Right ventricle myocardium superior (tissue), 1 donor: ENCODE results near the gene NLRC5. TPM values are rescaled to one million over a fixed set of nuclear protein-coding genes. Genes with fewer than 3 reads are reported as not detected.

ENCODE experiments used
- ATAC-seq: fragments of 200-7000 bp; cut with Tn5 transposase; one replicate; pipeline ENCODE4 v1.9.1; 2020; ENCODE audit warnings: mild to moderate bottlenecking; ENCODE audit not compliant: poor library complexity
- DNase-seq: peaks from one replicate; pipeline ENCODE4 v3.0.0-alpha.2; 2020
- intact Hi-C: fragments of 100-400 bp; cut with DNase I; formaldehyde crosslinking; loops from one replicate; pipeline ENCODE4 v1.11.2; 2022
- total RNA-seq: library from RNA; stranded (reverse); fragmentation: NEBNext Ultra II Directional; extraction: Animal tissue kit (Norgen Biotek cat#: 25700); gene quantifications from one replicate; pipeline ENCODE4 v1.2.1, GENCODE V29; 2021
- donor health status: DM: no; HTN: yes; CAD: no; lungs with severe emphysema.

NLRC5 gene
- total RNA-seq, 1 donor from 2014 or later: 9.9 TPM

DNA sequence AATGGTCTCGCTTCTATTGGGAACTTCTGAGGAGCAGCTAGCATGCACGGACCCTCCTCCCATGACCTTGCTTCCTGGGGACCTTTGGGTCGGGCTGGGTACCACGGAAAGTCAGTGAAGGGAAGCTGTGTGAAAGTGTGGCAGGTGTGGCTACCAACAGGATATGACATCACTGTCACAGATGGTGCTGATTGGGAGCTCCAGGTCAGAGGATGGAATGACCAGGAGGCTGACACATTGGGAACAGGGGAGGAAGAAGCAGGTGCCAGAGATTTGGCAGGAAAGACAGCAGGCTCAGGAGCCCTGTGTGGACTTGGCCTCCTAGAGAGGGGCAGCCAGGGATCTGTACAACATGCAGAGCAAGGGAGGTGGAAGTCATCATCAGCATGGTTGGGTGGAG is 137.1 kb downstream of the NLRC5 start:
- ATAC-seq (no peak), DNase-seq (no peak)
- intact Hi-C loops: no loop called here

GRCh38 chr16:57127037-57127763 is 137.8 kb downstream of the NLRC5 start:
- DNase-seq (no peak), ATAC-seq (no peak)
- intact Hi-C loops: no loop called here

DNA sequence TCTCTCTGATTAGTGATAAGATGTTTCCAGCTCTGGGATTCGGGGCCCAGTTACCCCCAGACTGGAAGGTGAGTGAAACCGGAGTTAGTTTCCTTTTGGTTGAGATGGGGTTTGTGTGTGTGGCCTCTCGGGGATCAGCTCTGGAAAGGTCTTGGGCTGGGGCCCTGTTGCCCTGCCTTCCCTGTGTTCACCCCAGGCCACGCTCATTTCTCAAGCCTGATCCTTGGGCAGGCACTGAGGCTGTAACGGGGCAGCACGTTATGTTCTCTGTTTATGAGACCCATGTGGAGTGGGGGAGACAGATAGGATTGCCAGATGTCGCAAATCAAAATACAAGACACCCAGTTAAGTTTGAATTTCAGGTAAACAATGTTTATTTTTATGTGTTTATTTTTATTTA is 138.5 kb downstream of the NLRC5 start:
- ATAC-seq: no peak
- no peak for DNase-seq
- intact Hi-C loops: no loop called here

DNA sequence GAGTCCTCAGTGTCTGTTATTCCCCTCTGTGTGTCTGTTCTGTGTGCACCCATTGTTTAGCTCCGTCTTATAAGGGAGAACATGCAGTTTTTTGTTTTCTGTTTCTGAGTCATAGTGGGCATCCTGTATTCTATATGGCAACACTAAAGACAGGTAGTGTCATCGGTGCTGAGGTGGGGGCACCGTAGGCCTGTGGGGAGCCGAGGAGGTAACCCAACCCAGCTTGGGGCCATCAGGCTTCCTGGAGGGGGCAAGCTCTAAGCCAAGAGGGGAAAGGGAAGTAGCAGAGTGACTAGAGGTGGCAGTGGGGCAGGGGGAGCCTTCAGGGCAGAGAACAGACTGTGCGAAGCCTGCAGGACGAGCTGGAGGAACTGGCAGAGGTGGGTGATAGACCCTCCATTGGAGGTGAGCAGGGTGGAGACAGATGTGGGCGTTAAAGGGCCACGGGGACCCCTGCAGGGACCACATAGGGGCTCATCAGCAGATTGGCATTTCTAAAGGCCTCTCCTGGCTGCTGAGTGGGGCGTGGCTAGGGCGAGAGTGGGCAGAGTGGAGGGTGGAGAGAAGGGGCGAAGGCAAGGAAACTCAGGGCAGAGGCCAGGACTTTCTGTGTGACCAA is 139.5 kb downstream of the NLRC5 start:
- ATAC-seq (no peak), DNase-seq (no peak)
- intact Hi-C loops: no loop called here

DNA sequence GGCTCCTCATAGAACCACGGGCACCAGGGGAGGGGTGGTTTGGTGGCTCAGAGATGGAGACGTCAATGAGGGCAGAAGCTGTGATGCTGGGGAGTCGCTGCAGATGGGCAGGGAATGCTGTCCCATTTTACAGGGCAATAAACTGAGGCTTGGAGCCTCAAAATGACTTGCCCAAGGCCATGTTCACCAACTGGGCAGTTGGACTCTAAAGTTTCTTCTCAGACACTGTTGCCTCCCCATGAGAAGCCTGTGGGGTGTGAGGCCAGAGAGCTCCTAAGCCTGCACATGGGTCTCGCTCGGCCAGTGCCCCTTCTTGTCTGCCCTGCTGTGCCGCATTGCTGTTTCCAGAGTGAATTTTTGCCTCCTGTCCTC is 141.6 kb downstream of the NLRC5 start:
- DNase-seq (no peak), ATAC-seq (no peak)
- intact Hi-C loops: no loop called here

- ATAC-seq (no peak), DNase-seq (no peak)
- intact Hi-C loops: no loop called here
These were observed 142.1 kb downstream of the NLRC5 start for GRCh38 chr16:57131351-57131970.

DNA sequence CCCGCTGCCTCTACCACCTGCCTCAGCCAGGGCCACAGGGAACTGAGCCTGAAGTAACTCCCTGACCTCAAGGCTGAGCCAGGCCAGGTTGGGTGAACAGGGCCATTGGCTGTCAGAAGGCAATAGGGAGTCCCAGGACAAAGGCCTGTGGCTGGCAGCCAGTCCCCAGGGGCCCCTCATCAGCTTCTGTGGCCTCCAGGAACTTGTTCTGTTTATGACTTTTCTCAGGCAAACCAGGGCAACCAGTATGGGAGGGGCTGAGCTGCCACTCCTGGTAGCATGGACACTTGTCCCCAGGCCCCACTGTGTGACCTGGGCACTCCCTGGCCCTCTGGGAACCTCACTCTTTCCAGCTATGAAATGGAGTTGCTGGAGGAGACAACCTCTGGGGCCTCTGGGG is 143.1 kb downstream of the NLRC5 start:
- intact Hi-C loops: no loop called here
- ATAC-seq (no peak), DNase-seq (no peak)

GRCh38 chr16:57133031-57133430 is 143.7 kb downstream of the NLRC5 start:
- DNase-seq: no peak
- no peak for ATAC-seq
- intact Hi-C loops: no loop called here

Other genes starting within 250 kb of the NLRC5 start
- gene SLC12A3, start 124.3 kb upstream of the NLRC5 start, total RNA-seq: not detected
- gene HERPUD1, start 57.4 kb upstream of the NLRC5 start, total RNA-seq: 105 TPM
- 0.24 TPM for gene CETP, start 27.6 kb upstream of the NLRC5 start, total RNA-seq
- 13.3 TPM for gene CPNE2, start 103.0 kb downstream of the NLRC5 start, total RNA-seq
- gene PSME3IP1, start 196.5 kb downstream of the NLRC5 start, total RNA-seq: 54.8 TPM
- gene RSPRY1, start 196.8 kb downstream of the NLRC5 start, total RNA-seq: 13.4 TPM